Stomach (tissue), 4 donors: ENCODE results near the gene RMRP.

Source experiments
- CTCF ChIP-seq, 7 experiments: fragments of 450-650 bp in 4 of 7; fragments of 200-600 bp in 3 of 7; sonication (generic) in 3 of 7; IDR thresholded peaks; one replicate each; pipeline ENCODE4 v1.5.1; 2016 to 2019; ENCODE audit warnings: antibody characterized with exemption in 7 of 7, control low read depth in 2 of 7, mild to moderate bottlenecking in 1 of 7
- EP300 ChIP-seq: sonication (generic); formaldehyde crosslinking; IDR thresholded peaks from one replicate; pipeline ENCODE4 v1.6.1; 2017; ENCODE audit warnings: antibody characterized with exemption
- POLR2A ChIP-seq, 4 donors: fragments of 450-650 bp; IDR thresholded peaks; one replicate each; pipeline ENCODE4 v1.6.1; 2016; ENCODE audit warnings: antibody characterized with exemption in 4 of 4, control low read depth in 2 of 4, mild to moderate bottlenecking in 1 of 4, moderate library complexity in 1 of 4

- TF ChIP-seq CTCF (IDR thresholded peaks at IDR 0.05) = no peak
- TF ChIP-seq EP300 = no peak
- no peak for TF ChIP-seq POLR2A (IDR thresholded peaks at IDR 0.05)
Observed at GRCh38 chr9:35669331-35670145, 11.7 kb upstream of the RMRP start.
